ENCODE results near the gene S100A16.

DNA sequence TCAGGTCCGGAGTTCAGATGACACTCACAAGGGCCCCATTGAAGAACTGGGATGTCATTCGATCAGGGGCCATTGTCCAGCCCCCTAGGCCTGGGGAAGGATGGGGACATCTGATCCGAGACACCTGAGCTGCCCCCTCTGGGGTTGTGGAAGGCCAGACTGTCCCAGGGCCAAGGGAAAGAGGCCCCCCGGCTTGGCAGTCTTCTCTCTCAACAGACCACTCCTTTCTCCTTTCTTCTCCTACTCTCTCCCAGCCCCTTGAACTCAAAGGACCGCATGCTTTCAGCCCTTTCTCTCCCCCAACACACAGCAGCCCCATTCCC, 16.4 kb upstream of the S100A16 start:
- TF ChIP-seq, protein P1, sequence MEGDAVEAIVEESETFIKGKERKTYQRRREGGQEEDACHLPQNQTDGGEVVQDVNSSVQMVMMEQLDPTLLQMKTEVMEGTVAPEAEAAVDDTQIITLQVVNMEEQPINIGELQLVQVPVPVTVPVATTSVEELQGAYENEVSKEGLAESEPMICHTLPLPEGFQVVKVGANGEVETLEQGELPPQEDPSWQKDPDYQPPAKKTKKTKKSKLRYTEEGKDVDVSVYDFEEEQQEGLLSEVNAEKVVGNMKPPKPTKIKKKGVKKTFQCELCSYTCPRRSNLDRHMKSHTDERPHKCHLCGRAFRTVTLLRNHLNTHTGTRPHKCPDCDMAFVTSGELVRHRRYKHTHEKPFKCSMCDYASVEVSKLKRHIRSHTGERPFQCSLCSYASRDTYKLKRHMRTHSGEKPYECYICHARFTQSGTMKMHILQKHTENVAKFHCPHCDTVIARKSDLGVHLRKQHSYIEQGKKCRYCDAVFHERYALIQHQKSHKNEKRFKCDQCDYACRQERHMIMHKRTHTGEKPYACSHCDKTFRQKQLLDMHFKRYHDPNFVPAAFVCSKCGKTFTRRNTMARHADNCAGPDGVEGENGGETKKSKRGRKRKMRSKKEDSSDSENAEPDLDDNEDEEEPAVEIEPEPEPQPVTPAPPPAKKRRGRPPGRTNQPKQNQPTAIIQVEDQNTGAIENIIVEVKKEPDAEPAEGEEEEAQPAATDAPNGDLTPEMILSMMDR (conservative IDR thresholded peaks at IDR 0.05; ENCODE audit: low read length): no peak
- no peak for TF ChIP-seq EZH2phosphoT487 (IDR thresholded peaks at IDR 0.05; ENCODE audit: borderline replicate concordance)
